Lower leg skin (tissue), 4 donors: Measurements from ENCODE around the gene ANKRD13C. TPM values are rescaled to one million over a fixed set of nuclear protein-coding genes. Genes with fewer than 3 reads are reported as not detected.

Experiments
- DNase-seq, 2 donors: peaks; one replicate each; pipeline ENCODE4 v3.0.0-alpha.2; 2019; ENCODE audit warnings: low spot score in 2 of 2
- H3K4me3 ChIP-seq: fragments of 200-600 bp; sonication (generic); 2 replicates; pipeline ENCODE4 v1.5.1; 2017; ENCODE audit warnings: mild to moderate bottlenecking, low read depth; ENCODE audit not compliant: poor library complexity, severe bottlenecking
- POLR2A ChIP-seq, 2 donors: fragments of 450-650 bp; IDR thresholded peaks; one replicate each; pipeline ENCODE4 v1.6.1; 2016 to 2017; ENCODE audit warnings: antibody characterized with exemption in 2 of 2, mild to moderate bottlenecking in 1 of 2, moderate library complexity in 1 of 2
- WGBS, 2 donors: methylation state at CpG; one replicate each; pipeline ENCODE4 v1.1.5; 2018; 5-methylcytosine and 5-hydroxymethylcytosine counted together
- intact Hi-C: fragments of 100-400 bp; cut with DNase I; formaldehyde crosslinking; loops from one replicate; pipeline ENCODE4 v1.15.0; 2023; ENCODE audit warnings: low total_unique reads
- total RNA-seq, 4 donors: library from RNA; depleted of rRNA; stranded (reverse); fragments of >200 nt; gene quantifications; one replicate each; pipeline ENCODE4 v1.1.0, GENCODE V29; 2016
- TF ChIP-seq, protein P1 (sequence below), 3 donors: fragments of 450-650 bp; IDR thresholded peaks; one replicate each; pipeline ENCODE4 v1.5.1; 2016; ENCODE audit warnings: antibody characterized with exemption in 3 of 3, mild to moderate bottlenecking in 3 of 3, moderate library complexity in 2 of 3

ANKRD13C gene
- total RNA-seq, 4 donors from 2014 or later = 30.6 to 35.0 (median 31.5) TPM

DNA sequence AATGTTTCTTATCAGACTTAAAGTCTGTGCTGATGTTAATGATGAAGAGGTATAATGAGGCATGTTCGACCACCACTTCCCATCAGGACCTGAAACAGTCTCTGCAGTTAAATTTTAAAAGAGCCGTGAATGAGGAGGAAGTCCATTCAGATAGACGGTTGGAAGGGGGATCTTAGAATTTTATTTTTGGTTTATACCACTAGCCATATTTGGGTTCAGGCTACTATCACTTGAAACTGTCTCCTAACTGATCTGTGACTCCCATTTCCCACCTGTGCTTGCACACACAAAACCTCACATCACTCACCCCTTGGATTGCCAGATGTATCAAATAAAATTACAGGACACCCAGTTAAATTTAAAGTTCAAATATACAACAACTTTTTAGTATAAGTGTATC, 9.9 kb upstream of the ANKRD13C start:
- H3K4me3 ChIP-seq = no peak overlapping the region
- no peak for DNase-seq
- TF ChIP-seq POLR2A (IDR thresholded peaks at IDR 0.05) = no peak
- TF ChIP-seq, protein P1, sequence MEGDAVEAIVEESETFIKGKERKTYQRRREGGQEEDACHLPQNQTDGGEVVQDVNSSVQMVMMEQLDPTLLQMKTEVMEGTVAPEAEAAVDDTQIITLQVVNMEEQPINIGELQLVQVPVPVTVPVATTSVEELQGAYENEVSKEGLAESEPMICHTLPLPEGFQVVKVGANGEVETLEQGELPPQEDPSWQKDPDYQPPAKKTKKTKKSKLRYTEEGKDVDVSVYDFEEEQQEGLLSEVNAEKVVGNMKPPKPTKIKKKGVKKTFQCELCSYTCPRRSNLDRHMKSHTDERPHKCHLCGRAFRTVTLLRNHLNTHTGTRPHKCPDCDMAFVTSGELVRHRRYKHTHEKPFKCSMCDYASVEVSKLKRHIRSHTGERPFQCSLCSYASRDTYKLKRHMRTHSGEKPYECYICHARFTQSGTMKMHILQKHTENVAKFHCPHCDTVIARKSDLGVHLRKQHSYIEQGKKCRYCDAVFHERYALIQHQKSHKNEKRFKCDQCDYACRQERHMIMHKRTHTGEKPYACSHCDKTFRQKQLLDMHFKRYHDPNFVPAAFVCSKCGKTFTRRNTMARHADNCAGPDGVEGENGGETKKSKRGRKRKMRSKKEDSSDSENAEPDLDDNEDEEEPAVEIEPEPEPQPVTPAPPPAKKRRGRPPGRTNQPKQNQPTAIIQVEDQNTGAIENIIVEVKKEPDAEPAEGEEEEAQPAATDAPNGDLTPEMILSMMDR (IDR thresholded peaks at IDR 0.05) = no peak
- 78 to 90% methylated on average over 3 of the region's 3 CpGs for WGBS, 2 donors
- intact Hi-C loops = no loop called here

DNA sequence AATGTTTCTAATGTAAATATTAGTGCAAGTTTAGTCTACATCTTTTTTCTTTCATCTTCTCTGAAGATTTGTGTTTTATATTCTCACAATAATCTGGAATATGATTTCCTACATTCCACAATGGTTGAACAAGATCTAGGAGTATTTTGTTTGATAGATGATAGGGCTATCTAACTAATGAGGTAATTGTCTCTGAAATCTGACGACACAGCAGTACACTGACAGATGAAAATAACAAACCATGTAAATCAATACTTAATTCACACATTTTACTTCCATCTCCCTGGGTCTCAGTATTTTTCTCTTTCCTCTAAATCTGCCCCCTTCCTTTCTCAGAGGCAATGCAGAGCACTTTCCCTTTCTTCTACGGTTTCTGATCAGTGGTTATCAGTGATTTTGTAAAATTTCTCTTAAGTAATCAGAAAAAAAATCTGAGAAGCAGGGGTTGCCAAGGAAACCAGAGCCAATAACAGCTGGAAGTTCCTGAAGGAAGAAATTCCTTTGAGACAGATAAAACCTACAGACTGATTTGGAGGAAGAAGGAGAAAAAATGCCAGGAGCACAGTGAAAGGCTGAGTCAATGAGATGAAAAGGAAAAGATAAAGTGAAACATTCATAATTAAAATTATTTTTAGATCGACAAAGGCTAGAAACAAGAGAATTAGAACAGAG, 7.3 kb upstream of the ANKRD13C start:
- H3K4me3 ChIP-seq = no peak overlapping the region
- intact Hi-C loops = no loop called here
- WGBS, 2 donors = 52 to 53% methylated on average over 3 of the region's 3 CpGs
- TF ChIP-seq POLR2A (IDR thresholded peaks at IDR 0.05) = no peak
- TF ChIP-seq, protein P1 (IDR thresholded peaks at IDR 0.05) = no peak
- DNase-seq = no peak

- no peak for DNase-seq
- TF ChIP-seq POLR2A (IDR thresholded peaks at IDR 0.05) = no peak
- TF ChIP-seq, protein P1 (IDR thresholded peaks at IDR 0.05) = no peak
- no peak overlapping the region for H3K4me3 ChIP-seq
- WGBS, 2 donors = 80 to 84% methylated on average over 5 of the region's 5 CpGs
- intact Hi-C loops = no loop called here
These were observed 5.8 kb upstream of the ANKRD13C start for GRCh38 chr1:70360321-70360720.

GRCh38 chr1:70358921-70359564, 4.5 kb upstream of the ANKRD13C start:
- TF ChIP-seq, protein P1 (IDR thresholded peaks at IDR 0.05) = no peak
- TF ChIP-seq POLR2A (IDR thresholded peaks at IDR 0.05) = no peak
- intact Hi-C loops = no loop called here
- no peak overlapping the region for H3K4me3 ChIP-seq
- 88% methylated on average over 7 of the region's 7 CpGs for WGBS, 2 donors
- no peak for DNase-seq

DNA sequence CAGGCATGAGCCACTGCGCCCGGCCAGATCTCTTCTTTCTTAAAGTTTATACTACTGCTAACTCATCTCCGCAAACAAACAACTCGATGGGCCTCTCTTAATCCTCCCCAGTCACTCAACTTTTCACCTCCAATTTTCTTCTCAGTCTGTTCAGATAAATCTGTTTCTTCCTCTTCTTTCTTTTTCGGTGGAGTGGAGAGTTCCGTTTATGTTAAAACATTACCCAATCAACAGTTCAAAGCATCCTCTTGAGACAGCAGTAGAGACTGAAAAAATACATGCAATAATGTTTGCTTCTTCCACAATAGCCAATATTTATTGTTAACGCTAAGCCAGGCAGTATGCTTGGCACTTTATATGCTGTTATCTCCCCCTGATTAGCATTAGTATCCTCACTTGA, 1.4 kb upstream of the ANKRD13C start:
- intact Hi-C loops = no loop called here
- no peak overlapping the region for H3K4me3 ChIP-seq
- no peak for TF ChIP-seq POLR2A (IDR thresholded peaks at IDR 0.05)
- TF ChIP-seq, protein P1 (IDR thresholded peaks at IDR 0.05) = no peak
- 83 to 84% methylated on average over 7 of the region's 7 CpGs for WGBS, 2 donors
- DNase-seq = no peak

DNA sequence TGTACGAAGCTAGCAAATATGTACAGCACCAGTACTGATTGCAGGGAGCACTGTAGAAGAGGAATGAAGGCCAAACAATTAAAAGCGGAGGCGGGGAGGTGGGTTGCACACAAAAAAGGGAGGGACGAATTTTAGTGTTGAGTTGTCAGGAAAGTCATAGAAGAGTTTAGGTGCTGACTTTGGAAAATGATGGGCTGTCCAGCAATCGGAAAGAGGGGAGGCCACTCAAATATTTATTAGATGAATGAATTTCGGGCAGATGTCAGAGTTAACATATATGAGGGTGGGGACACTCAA, 537 bp upstream of the ANKRD13C start:
- intact Hi-C loops = no loop called here
- no peak for TF ChIP-seq POLR2A (IDR thresholded peaks at IDR 0.05)
- TF ChIP-seq, protein P1 (IDR thresholded peaks at IDR 0.05) = no peak
- 52 to 53% methylated on average over 6 of the region's 6 CpGs for WGBS, 2 donors
- DNase-seq = no peak
- peak overlapping the region; percentile 99 for H3K4me3 ChIP-seq
